ENCODE data around the gene ZNF90.
"Not testable (repeated sequence)": the region's sequence is repeated elsewhere in the genome, so short reads cannot be mapped to it uniquely, and the experiment has no call there.

Gene ZNF90

DNA sequence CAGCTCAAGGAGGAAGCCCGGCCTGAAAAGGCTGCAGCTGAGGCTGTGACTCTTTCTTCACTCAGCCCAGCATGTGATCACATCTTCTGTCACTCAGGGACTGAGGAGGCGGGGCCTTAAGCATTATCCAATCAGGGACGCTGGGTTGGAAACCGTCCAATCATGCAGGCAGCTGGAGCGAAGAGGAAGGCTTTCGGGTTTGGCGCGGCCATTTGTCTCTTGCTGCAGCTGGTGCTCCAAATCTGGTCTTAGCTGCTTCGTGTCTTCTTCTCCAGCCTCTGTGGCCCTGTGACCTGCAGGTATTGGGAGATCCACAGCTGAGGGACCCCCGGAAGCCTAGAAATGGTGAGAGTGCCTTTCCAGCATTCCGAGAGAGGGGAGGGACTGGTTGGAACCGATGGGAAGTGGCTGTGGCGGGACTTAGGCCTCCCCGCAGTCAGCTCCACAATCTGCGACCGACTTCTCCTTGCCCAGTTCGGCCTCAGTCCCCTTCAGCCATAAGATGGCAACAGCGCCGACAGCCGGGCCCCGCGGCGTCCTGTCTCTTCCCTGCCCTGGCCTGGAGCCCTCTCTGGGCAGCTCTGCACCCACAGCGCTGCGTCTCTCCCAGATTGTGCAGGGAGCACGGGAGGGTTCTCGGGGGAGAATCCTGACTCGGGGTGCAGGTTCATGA lies at the start of gene ZNF90:
Gene ZNF90, plus strand, starts transcription at position 210 of the 673 bp plus-strand sequence. Its CDS starts 133 bp downstream, at position 343.
- DNase-seq (ENCODE audit: low read depth in 4 of 4, low spot score in 1 of 4), result peak; percentile 59 to 77 (median 72)

GRCh38 chr19:20028611-20029010 lies 49.2 kb upstream of the ZNF90 start:
- no peak for DNase-seq (ENCODE audit: low read depth in 4 of 4, low spot score in 1 of 4)

GRCh38 chr19:20035935-20036334 lies 41.9 kb upstream of the ZNF90 start:
- no peak for DNase-seq (ENCODE audit: low read depth in 4 of 4, low spot score in 1 of 4)

DNA sequence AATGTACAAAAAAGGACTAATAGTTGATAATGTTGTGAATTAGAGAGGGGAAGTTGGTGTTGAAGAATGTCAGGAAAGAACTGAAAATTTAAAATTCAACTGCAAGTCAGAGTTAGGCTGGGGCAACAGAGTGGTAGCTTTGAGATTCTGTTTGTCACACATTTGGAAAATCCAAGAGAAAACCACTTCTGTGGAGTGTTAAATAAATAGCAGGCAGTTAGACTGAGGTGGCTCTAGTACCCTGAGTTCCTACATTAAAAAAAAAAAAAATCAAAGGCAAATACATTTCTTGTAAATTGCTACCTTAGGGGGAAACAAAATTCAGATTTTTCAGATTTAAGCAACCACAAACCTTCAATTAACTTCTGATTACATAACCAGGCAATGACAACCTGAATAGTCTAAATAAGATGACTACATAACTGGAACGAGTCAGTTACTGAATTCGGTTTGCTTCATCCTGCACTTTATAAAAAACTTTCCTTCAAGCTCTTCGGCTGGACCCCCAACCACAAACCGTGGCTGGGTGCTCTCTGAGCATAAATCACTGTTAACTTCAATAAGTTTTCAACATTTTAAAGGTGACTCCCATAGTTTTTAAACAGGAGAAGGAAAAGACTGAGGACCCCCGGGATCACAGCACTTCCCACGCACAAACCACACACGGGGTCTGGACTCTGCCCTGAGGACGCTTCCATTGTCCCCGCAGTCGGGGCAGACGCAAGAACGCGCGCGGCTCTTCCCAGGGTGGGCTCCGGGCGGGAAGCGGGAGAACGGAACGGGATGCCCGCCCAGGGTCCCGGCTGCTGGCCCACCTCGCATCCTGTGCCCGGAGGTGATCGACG lies 39.2 kb upstream of the ZNF90 start:
- no peak for DNase-seq (ENCODE audit: low read depth in 4 of 4, low spot score in 1 of 4)

GRCh38 chr19:20039203-20039723 lies 38.5 kb upstream of the ZNF90 start, which contains the start of gene ZNF682:
Gene ZNF682, minus strand, starts transcription at chr19:20039505. Its CDS starts 160 bp downstream, at chr19:20039345.
- DNase-seq (ENCODE audit: low read depth in 4 of 4, low spot score in 1 of 4), result peak; percentile 85 to 93 (median 90)

DNA sequence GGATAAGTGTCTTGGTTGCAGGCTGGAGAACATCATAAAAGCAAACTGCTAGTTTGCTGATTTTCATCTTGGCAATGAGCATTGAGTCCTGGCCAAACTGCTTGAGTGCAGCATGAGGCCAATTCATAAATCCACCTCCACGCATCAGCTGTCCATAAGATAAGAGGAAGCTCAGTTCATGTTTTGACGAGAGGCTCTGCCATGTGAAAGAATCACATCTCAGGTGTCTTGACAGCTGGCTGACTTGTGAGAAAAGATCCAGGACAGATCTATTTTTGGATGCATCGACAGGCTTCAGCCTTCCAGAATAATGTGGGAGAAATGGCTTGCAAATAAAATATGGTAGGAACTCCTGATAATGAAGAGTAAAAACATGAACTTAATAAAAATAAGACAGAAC lies 33.1 kb upstream of the ZNF90 start:
- no peak for DNase-seq (ENCODE audit: low read depth in 4 of 4, low spot score in 1 of 4)

DNA sequence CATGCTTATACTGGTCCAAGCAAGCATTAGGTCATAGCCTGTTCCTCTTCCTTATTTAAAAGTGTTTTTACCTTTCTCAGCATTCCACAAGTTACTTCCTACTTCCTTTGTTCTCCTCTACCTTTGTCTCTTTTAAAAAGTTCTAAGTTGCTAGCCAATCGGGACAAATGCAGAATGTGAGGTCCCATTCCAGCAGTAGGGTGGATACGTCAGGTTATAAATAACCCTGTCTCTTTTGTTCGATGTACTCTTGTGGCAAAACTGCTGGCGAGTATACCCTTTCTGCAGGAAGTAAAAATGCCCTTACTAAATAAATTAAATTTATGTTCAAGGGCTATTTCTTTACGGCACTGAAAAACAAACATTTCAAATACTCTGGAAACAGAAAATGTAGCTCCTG lies 32.1 kb upstream of the ZNF90 start:
- not testable (repeated sequence) for DNase-seq (ENCODE audit: low read depth in 4 of 4, low spot score in 1 of 4)

GRCh38 chr19:20051841-20052768 lies 25.7 kb upstream of the ZNF90 start:
- DNase-seq (ENCODE audit: low read depth in 4 of 4, low spot score in 1 of 4), result peak; percentile 32 to 66 (median 52)

GRCh38 chr19:20058738-20059137 lies 19.1 kb upstream of the ZNF90 start:
- not testable (repeated sequence) for DNase-seq (ENCODE audit: low read depth in 4 of 4, low spot score in 1 of 4)

- no peak for DNase-seq (ENCODE audit: low read depth in 4 of 4, low spot score in 1 of 4)
These were observed 17.5 kb upstream of the ZNF90 start for GRCh38 chr19:20060282-20060681.

DNA sequence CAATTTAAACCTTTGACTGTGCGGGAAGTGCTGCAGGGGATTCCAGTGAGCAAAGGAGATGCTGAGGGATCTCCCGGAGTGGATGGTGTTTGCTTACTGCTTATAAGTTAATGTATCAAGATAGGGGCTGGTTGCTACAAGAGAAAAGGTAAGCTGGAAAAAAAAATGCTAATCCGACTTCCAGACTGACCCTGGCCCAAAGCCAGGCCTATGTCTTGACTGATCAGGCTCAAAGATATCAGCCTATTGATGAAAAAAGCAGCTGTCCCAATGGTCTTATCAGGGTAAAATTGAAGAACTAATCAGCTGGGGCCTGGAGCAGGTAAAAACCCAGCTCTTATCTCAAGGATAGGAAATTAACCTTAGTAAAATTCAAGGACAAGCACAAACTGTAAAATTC lies 10.9 kb upstream of the ZNF90 start:
- DNase-seq (ENCODE audit: low read depth in 4 of 4, low spot score in 1 of 4), result no peak

DNA sequence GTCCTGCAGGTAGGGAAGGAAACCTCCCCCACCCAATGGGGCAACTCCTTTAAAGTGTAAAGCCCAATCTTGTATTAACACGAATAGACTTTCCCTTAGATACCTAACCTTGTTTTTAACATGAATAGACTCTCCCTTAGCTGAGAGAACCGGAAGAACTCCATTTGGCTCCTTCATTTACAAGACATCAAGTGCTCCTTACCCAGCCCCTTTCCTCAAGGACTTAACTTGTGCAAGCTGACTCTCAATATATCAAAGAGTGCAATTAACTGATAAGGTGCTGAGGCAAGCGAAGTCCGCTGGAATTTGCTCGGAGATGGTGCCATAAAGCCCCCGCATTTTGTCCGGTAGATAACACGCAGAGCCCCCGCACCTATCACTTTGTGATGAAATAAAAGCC lies 9.9 kb upstream of the ZNF90 start:
- no peak for DNase-seq (ENCODE audit: low read depth in 4 of 4, low spot score in 1 of 4)

DNA sequence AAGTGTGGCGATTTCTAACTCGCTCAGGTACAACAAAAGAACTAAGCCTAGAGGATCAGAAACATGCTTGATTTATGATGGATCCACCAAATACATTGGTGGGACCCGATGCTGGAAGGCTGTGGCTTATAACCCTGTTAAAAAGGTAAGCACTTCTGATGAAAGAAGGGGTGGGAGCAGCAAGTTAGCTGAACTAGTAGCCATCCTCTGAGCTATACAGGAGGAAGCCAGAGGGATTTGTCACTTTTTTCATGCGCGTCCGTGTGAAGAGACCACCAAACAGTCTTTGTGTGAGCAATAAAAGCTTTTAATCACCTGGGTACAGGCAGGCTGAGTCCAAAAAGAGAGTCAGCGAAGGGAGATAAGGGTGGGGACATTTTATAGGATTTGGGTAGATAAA lies 9.2 kb upstream of the ZNF90 start:
- DNase-seq (ENCODE audit: low read depth in 4 of 4, low spot score in 1 of 4), result not testable (repeated sequence)

- no peak for DNase-seq (ENCODE audit: low read depth in 4 of 4, low spot score in 1 of 4)
These were observed 7.1 kb upstream of the ZNF90 start for GRCh38 chr19:20070691-20071090.

DNA sequence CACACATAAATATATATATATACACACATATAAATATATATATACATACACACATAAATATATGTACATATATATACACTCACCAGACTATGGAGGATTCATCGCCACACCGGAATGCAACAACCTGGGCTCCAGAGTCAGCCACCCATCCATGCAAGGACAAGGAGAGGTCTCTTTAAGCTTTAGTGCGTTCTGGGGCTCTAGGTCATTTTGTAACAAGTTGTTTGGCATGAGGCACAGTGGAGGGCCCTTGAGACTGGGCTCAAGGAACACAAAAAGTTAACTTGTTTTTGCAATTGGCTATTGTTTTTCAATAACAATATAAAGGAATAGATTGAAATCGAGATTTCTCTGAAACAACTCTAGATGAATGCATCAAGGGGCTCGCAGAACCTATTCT lies 4.9 kb upstream of the ZNF90 start:
- no peak for DNase-seq (ENCODE audit: low read depth in 4 of 4, low spot score in 1 of 4)

DNA sequence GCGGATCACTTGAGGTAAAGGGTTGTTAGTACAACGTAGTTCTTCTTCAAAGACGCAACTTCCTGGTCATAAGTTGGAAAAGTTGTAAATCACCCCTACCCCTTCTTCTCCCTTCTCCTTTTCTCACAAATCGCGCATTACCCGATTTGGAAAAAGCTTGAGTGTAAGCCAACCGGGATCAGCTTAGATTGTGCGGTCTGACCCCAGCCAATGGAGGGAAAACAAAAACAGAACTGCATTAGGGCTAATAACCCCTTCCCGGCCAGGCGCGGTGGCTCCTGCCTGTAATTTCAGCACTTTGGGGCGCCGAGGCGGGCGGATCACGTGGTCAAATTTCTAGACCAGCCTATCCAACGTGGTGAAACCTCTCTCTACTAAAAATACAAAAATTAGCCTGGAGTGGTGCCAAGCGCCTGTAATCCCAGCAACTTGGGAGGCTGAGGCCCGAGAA lies 806 bp downstream of the ZNF90 start:
- DNase-seq (ENCODE audit: low read depth in 4 of 4, low spot score in 1 of 4), result no peak

GRCh38 chr19:20079476-20079875 lies 1.7 kb downstream of the ZNF90 start:
- no peak for DNase-seq (ENCODE audit: low read depth in 4 of 4, low spot score in 1 of 4)

- no peak for DNase-seq (ENCODE audit: low read depth in 4 of 4, low spot score in 1 of 4)
These were observed 2.9 kb downstream of the ZNF90 start for GRCh38 chr19:20080656-20081055.

GRCh38 chr19:20082232-20082833 lies 4.5 kb downstream of the ZNF90 start:
- not testable (repeated sequence) for DNase-seq (ENCODE audit: low read depth in 4 of 4, low spot score in 1 of 4)

- not testable (repeated sequence) for DNase-seq (ENCODE audit: low read depth in 4 of 4, low spot score in 1 of 4)
These were observed 5.1 kb downstream of the ZNF90 start for GRCh38 chr19:20082876-20083275.
